Measurements from ENCODE around the gene TXNDC2.
"Not testable (repeated sequence)": the region's sequence is repeated elsewhere in the genome, so short reads cannot be mapped to it uniquely, and the experiment has no call there.

TXNDC2 gene

GRCh38 chr18:9852266-9853081 lies 33.3 kb upstream of the TXNDC2 start:
- Histone ChIP-seq H3K79me2 (ENCODE audit: insufficient read depth, low read depth) (no peaks in the 10 kb centered on the region), H3K4me1 (ENCODE audit: low read depth, poor library complexity, severe bottlenecking) (no peaks in the 10 kb centered on the region), H3K4me3 (IDR thresholded peaks at IDR 0.05; ENCODE audit: insufficient read depth, low read depth, low read length) (no peak overlapping the region), H3K9ac (no peak overlapping the region), H2AFZ (ENCODE audit: low read depth) (no peak overlapping the region), H3K27ac (no peak overlapping the region), H3K4me2 (no peak overlapping the region), H3K36me3 (ENCODE audit: insufficient read depth) (no peaks in the 10 kb centered on the region), H3K27me3 (ENCODE audit: insufficient read depth, low read depth) (no peaks in the 10 kb centered on the region), H4K20me1 (ENCODE audit: insufficient read depth) (no peaks in the 10 kb centered on the region)
- TF ChIP-seq CTCF (conservative IDR thresholded peaks at IDR 0.05; ENCODE audit: low read depth, low read length) = no peak

GRCh38 chr18:9854801-9855676 lies 30.7 kb upstream of the TXNDC2 start:
- TF ChIP-seq CTCF (conservative IDR thresholded peaks at IDR 0.05; ENCODE audit: low read depth, low read length) = no peak
- H3K9ac ChIP-seq = no peak overlapping the region
- H3K27ac ChIP-seq = no peak overlapping the region

DNA sequence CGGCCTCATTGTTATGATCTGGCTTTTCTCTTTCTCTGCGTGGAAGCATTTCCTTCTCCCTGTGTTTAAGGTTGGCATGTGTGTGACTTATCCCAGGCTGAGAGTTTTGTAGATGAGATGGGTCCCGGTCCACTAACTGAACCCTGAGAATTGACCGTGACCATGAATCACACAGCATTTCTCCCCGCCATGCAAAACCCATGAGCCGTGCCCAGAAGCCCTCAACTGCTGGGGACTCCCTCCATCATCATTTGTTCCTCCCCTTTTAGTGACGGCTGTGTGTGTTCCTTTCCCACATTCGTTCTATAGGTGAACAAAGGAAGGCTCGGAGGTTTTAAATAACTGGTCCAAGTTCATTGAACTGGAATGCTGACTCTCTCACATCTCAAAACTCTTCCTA lies 30.1 kb upstream of the TXNDC2 start:
- no peak overlapping the region for H3K9ac ChIP-seq
- no peak overlapping the region for H2AFZ ChIP-seq (ENCODE audit: low read depth)
- H4K20me1 ChIP-seq (ENCODE audit: insufficient read depth) = no peaks in the 10 kb centered on the region
- H3K79me2 ChIP-seq (ENCODE audit: insufficient read depth, low read depth) = no peaks in the 10 kb centered on the region
- H3K36me3 ChIP-seq (ENCODE audit: insufficient read depth) = no peaks in the 10 kb centered on the region
- H3K4me3 ChIP-seq (IDR thresholded peaks at IDR 0.05; ENCODE audit: insufficient read depth, low read depth, low read length) = no peak overlapping the region
- H3K27me3 ChIP-seq (ENCODE audit: insufficient read depth, low read depth) = no peaks in the 10 kb centered on the region
- no peak overlapping the region for H3K4me2 ChIP-seq
- peaks cover 14% of the 10 kb centered on the region for H3K4me1 ChIP-seq (ENCODE audit: low read depth, poor library complexity, severe bottlenecking)
- H3K27ac ChIP-seq = no peak overlapping the region
- TF ChIP-seq CTCF (conservative IDR thresholded peaks at IDR 0.05; ENCODE audit: low read depth, low read length) = no peak

More at GRCh38 chr18:9854801-9855676, 30.7 kb upstream of the TXNDC2 start:
- Histone ChIP-seq H3K4me2 (no peak overlapping the region), H2AFZ (ENCODE audit: low read depth) (no peak overlapping the region), H3K4me1 (ENCODE audit: low read depth, poor library complexity, severe bottlenecking) (peaks cover 8% of the 10 kb centered on the region), H3K4me3 (IDR thresholded peaks at IDR 0.05; ENCODE audit: insufficient read depth, low read depth, low read length) (no peak overlapping the region), H3K27me3 (ENCODE audit: insufficient read depth, low read depth) (no peaks in the 10 kb centered on the region), H3K79me2 (ENCODE audit: insufficient read depth, low read depth) (no peaks in the 10 kb centered on the region), H3K36me3 (ENCODE audit: insufficient read depth) (no peaks in the 10 kb centered on the region), H4K20me1 (ENCODE audit: insufficient read depth) (no peaks in the 10 kb centered on the region)

GRCh38 chr18:9856092-9856491 lies 29.7 kb upstream of the TXNDC2 start:
- H4K20me1 ChIP-seq (ENCODE audit: insufficient read depth) = no peaks in the 10 kb centered on the region
- no peak overlapping the region for H3K4me3 ChIP-seq (IDR thresholded peaks at IDR 0.05; ENCODE audit: insufficient read depth, low read depth, low read length)
- no peaks in the 10 kb centered on the region for H3K79me2 ChIP-seq (ENCODE audit: insufficient read depth, low read depth)
- H2AFZ ChIP-seq (ENCODE audit: low read depth) = no peak overlapping the region
- TF ChIP-seq CTCF (conservative IDR thresholded peaks at IDR 0.05; ENCODE audit: low read depth, low read length) = no peak
- no peak overlapping the region for H3K27ac ChIP-seq
- no peak overlapping the region for H3K4me2 ChIP-seq
- H3K27me3 ChIP-seq (ENCODE audit: insufficient read depth, low read depth) = no peaks in the 10 kb centered on the region
- no peak overlapping the region for H3K9ac ChIP-seq
- no peaks in the 10 kb centered on the region for H3K36me3 ChIP-seq (ENCODE audit: insufficient read depth)
- H3K4me1 ChIP-seq (ENCODE audit: low read depth, poor library complexity, severe bottlenecking) = peaks cover 18% of the 10 kb centered on the region

DNA sequence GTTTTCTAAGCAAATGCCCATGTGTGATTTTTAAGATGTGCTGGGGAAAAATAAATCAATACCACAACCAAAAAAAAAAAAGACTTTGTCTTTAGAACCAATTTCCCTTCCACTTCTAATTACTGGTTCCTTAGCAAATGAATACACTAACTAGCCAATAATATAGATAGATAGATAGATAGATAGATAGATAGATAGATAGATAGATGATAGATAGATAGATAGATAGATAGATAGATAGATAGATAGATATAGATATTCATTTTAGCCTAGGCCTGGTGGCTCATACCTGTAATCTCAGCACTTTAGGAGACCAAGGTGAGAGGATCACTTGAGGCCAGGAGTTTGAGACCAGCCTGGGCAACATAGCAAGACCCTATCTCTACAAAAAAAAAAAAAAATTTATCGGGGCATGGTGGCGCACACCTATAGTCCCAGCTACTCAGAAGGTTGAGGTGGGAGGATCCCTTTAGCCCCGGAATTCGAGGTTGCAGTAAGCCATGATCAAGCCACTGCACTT lies 28.2 kb upstream of the TXNDC2 start:
- not testable (repeated sequence) for H3K79me2 ChIP-seq (ENCODE audit: insufficient read depth, low read depth); H2AFZ ChIP-seq (ENCODE audit: low read depth); H3K27ac ChIP-seq; H4K20me1 ChIP-seq (ENCODE audit: insufficient read depth); H3K4me2 ChIP-seq; H3K4me3 ChIP-seq (IDR thresholded peaks at IDR 0.05; ENCODE audit: insufficient read depth, low read depth, low read length); H3K27me3 ChIP-seq (ENCODE audit: insufficient read depth, low read depth); H3K36me3 ChIP-seq (ENCODE audit: insufficient read depth); H3K9ac ChIP-seq
- H3K4me1 ChIP-seq (ENCODE audit: low read depth, poor library complexity, severe bottlenecking) = peaks cover 33% of the 10 kb centered on the region

Measured in KMS-11 (cell line).